ENCODE measurements around the gene TMEM11. TPM values are rescaled to one million over a fixed set of nuclear protein-coding genes. Genes with fewer than 3 reads are reported as not detected.

Gene TMEM11
- total and polyA plus RNA-seq, 2 of the 4 experiments (the other 2 are of a cell fraction), result 19.9 to 44.7 TPM

DNA sequence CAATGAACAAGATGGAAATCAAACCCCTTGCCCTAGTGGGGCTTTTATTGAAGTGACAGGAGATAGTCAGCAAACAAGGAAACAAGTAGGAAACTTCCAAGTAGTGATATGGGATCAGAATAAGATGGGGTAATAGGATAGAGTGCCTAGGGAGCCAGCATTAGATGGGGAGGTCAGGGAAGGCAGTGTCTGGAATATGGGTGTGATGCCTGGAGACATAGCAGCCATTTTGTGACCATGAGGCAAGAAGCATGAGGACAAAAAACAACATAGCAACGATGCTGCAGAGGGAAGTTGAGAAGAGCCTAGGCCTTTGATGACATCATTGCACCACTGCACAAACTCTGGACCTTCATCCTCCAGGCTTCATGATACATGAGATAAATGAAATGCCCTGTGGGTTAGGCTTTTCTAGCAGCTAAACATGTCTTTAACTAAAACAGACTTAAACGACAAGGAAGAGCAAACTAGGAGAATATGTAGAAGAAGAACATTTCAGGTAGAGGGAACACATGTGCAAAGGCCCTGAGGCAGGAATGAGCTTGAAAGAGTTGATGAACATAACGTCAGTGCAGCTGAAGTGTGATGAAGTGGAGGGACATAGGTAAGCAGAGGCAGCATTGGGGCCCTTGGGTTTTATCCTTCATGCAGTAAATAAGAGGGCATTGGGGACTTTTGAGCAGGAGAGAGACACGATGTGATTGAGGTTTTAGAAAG, 18.2 kb upstream of the TMEM11 start:
- H3K4me2 ChIP-seq (ENCODE audit: low read depth, low read length), result no peak overlapping the region
- peaks cover 4% of the 10 kb centered on the region; the same call in 1 of the 2 replicates for H3K9me1 ChIP-seq (ENCODE audit: insufficient read depth, low read length)
- H4K5ac ChIP-seq (ENCODE audit: low read depth, low read length), result no peak overlapping the region
- H3K18ac ChIP-seq (ENCODE audit: low read depth, low read length), result no peak overlapping the region
- H3K36me3 ChIP-seq (ENCODE audit: control insufficient read depth, insufficient read depth, low read length), result no peaks in the 10 kb centered on the region
- H4K20me1 ChIP-seq (ENCODE audit: insufficient read depth, low read length), result no peaks in the 10 kb centered on the region
- H2BK15ac ChIP-seq (ENCODE audit: low read depth, low read length), result no peak overlapping the region
- no peak overlapping the region for H3K23ac ChIP-seq (ENCODE audit: low read depth, low read length)
- ATAC-seq (ENCODE audit: low read depth) (no peak), DNase-seq (no peak)
- no peak overlapping the region for H2BK20ac ChIP-seq (ENCODE audit: low read depth, low read length)
- no TSS peak for BruUV-seq (replicated peaks)
- H4K8ac ChIP-seq (ENCODE audit: low read depth in 2 of 2, low read length in 2 of 2), result no peak overlapping the region
- H2BK5ac ChIP-seq (ENCODE audit: low read depth, low read length, poor library complexity, severe bottlenecking), result no peak overlapping the region
- in situ Hi-C loops (cut with MboI; ENCODE audit: low sequenced_read_pairs), result no loop called here
- no peak overlapping the region for H3K56ac ChIP-seq (ENCODE audit: extremely low read depth, insufficient read depth, low read length)
- H2AFZ ChIP-seq (replicated peaks; ENCODE audit: low read length, poor library complexity), result no peak overlapping the region
- H3K9ac ChIP-seq (ENCODE audit: low read depth, low read length), result no peak overlapping the region
- no peak overlapping the region for H2BK120ac ChIP-seq (ENCODE audit: low read depth, low read length)
- CTCF ChIA-PET, result no interaction called here
- intact Hi-C loops (cut with micrococcal nuclease), result no loop called here
- no peaks in the 10 kb centered on the region for H3K4me1 ChIP-seq (ENCODE audit: control insufficient read depth, insufficient read depth, low read length)
- no peak overlapping the region for H2AK9ac ChIP-seq (replicated peaks; ENCODE audit: low read depth, low read length, poor library complexity)
- TF ChIP-seq CEBPB (IDR thresholded peaks at IDR 0.05; ENCODE audit: low read depth, low read length) (no peak), FOS (IDR thresholded peaks at IDR 0.05; ENCODE audit: low read depth, low read length) (no peak)
- no peak overlapping the region for H3K14ac ChIP-seq (replicated peaks; ENCODE audit: low read depth, low read length)
- H3K4ac ChIP-seq (ENCODE audit: low read depth, low read length), result no peak overlapping the region
- no peak overlapping the region for H3K4me3 ChIP-seq (ENCODE audit: insufficient read depth, low read depth, low read length)
- no peak overlapping the region for H3K27ac ChIP-seq (ENCODE audit: insufficient read depth, low read length)
- WGBS, 2 experiments (ENCODE audit: extremely low coverage in 2 of 2, insufficient read length in 1 of 2), result 90% methylated on average over 2 of the region's 4 CpGs; no CpG with 5 or more reads in 1 of the 2 experiments
- H3K79me1 ChIP-seq (ENCODE audit: low read depth in 1 of 2, low read length in 2 of 2), result no peaks in the 10 kb centered on the region; a peak in 1 of 4 replicates
- no peak overlapping the region for H2AK5ac ChIP-seq (ENCODE audit: low read depth, low read length)
- dilution Hi-C loops (cut with HindIII; ENCODE audit: low sequenced_read_pairs, unreplicated experiment), result no loop called here
- H3K27me3 ChIP-seq (ENCODE audit: control insufficient read depth, insufficient read depth, low read length), result no peaks in the 10 kb centered on the region
- peaks cover 3% of the 10 kb centered on the region; the same call in 1 of the 2 replicates for H3K9me3 ChIP-seq (ENCODE audit: control insufficient read depth, insufficient read depth, low read length)
- no peak overlapping the region for H4K91ac ChIP-seq (ENCODE audit: insufficient read depth, low read depth, low read length)
- POLR2A ChIA-PET (ENCODE audit: unreplicated experiment), result no interaction called here

Data from IMR-90 (cell line).